ENCODE results near the gene ORC1. TPM values are rescaled to one million over a fixed set of nuclear protein-coding genes. Genes with fewer than 3 reads are reported as not detected.

Gene ORC1
- total RNA-seq, 1 experiment from 2014 or later, result 14.3 TPM

- no peak overlapping the region for H3K4me3 ChIP-seq (ENCODE audit: low read depth in 2 of 2, low read length in 2 of 2)
- DNase-seq (ENCODE audit: low read depth, low spot score), result no peak
- no peak for ATAC-seq
- H3K4me1 ChIP-seq (ENCODE audit: control insufficient read depth, insufficient read depth, low read length), result no peaks in the 10 kb centered on the region
- no TSS peak for BruUV-seq (replicated peaks)
- intact Hi-C loops (cut with micrococcal nuclease; ENCODE audit: unreplicated experiment), result no loop called here
- in situ Hi-C loops (cut with HindIII; ENCODE audit: low pct_unique_long_range_greater_than_20kb, low sequenced_read_pairs), result no loop called here
- H3K9me3 ChIP-seq (ENCODE audit: control insufficient read depth, insufficient read depth, low read depth, low read length), result no peaks in the 10 kb centered on the region
- TF ChIP-seq SIN3A (IDR thresholded peaks at IDR 0.05; ENCODE audit: borderline replicate concordance, insufficient read depth, low read depth, low read length) (no peak), TCF7L2 (IDR thresholded peaks at IDR 0.05; ENCODE audit: low read depth, low read length) (no peak), REST (IDR thresholded peaks at IDR 0.05; ENCODE audit: insufficient read depth in 1 of 2, low read depth in 2 of 2, low read length in 1 of 2) (no peak), CTCF (IDR thresholded peaks at IDR 0.05) (no peak), POLR2AphosphoS5 (IDR thresholded peaks at IDR 0.05; ENCODE audit: low read depth, low read length) (no peak)
- POLR2A ChIA-PET, result no interaction called here
- peaks cover 19% of the 10 kb centered on the region for H3K36me3 ChIP-seq (ENCODE audit: control insufficient read depth, insufficient read depth, low read length)
- CTCF ChIA-PET, result no interaction called here
- H3K27ac ChIP-seq (ENCODE audit: low read length), result no peak overlapping the region
- no peaks in the 10 kb centered on the region for H3K27me3 ChIP-seq (ENCODE audit: control insufficient read depth, insufficient read depth, low read length)
Measured at GRCh38 chr1:52435650-52436049, 31.4 kb upstream of the ORC1 start.

GRCh38 chr1:52435211-52435610, 31.0 kb upstream of the ORC1 start:
- BruUV-seq (replicated peaks), result no TSS peak
- Histone ChIP-seq H3K27me3 (ENCODE audit: control insufficient read depth, insufficient read depth, low read length) (no peaks in the 10 kb centered on the region), H3K9me3 (ENCODE audit: control insufficient read depth, insufficient read depth, low read depth, low read length) (no peaks in the 10 kb centered on the region), H3K27ac (ENCODE audit: low read length) (no peak overlapping the region), H3K4me3 (ENCODE audit: low read depth in 2 of 2, low read length in 2 of 2) (no peak overlapping the region), H3K36me3 (ENCODE audit: control insufficient read depth, insufficient read depth, low read length) (peaks cover 21% of the 10 kb centered on the region), H3K4me1 (ENCODE audit: control insufficient read depth, insufficient read depth, low read length) (no peaks in the 10 kb centered on the region)
- ATAC-seq, result no peak
- in situ Hi-C loops (cut with HindIII; ENCODE audit: low pct_unique_long_range_greater_than_20kb, low sequenced_read_pairs) (no loop called here), intact Hi-C loops (cut with micrococcal nuclease; ENCODE audit: unreplicated experiment) (no loop called here)
- no peak for DNase-seq (ENCODE audit: low read depth, low spot score)
- no peak for TF ChIP-seq REST (IDR thresholded peaks at IDR 0.05; ENCODE audit: insufficient read depth in 1 of 2, low read depth in 2 of 2, low read length in 1 of 2)
- TF ChIP-seq POLR2AphosphoS5 (IDR thresholded peaks at IDR 0.05; ENCODE audit: low read depth, low read length), result no peak
- TF ChIP-seq SIN3A (IDR thresholded peaks at IDR 0.05; ENCODE audit: borderline replicate concordance, insufficient read depth, low read depth, low read length), result no peak
- TF ChIP-seq CTCF (IDR thresholded peaks at IDR 0.05), result no peak
- TF ChIP-seq TCF7L2 (IDR thresholded peaks at IDR 0.05; ENCODE audit: low read depth, low read length), result no peak
- POLR2A ChIA-PET, result no interaction called here
- CTCF ChIA-PET, result no interaction called here

Data from Panc1 (cell line).